SK-N-MC (cell line): Measurements from ENCODE around the gene C11orf71.

Experiments used
- EZH2 ChIP-seq: fragments of 200-600 bp; sonication (generic); IDR thresholded peaks from one replicate; pipeline ENCODE4 v1.6.1; 2017; ENCODE audit warnings: antibody characterized with exemption
- FOXP2 ChIP-seq: optimal IDR thresholded peaks from 2 replicates; pipeline ENCODE3; 2011; ENCODE audit warnings: mild to moderate bottlenecking, moderate library complexity; ENCODE audit not compliant: insufficient read depth; ENCODE audit errors: extremely low read length, control extremely low read depth
- POLR2AphosphoS5 ChIP-seq: IDR thresholded peaks from 2 replicates; pipeline ENCODE4 v1.6.1; 2012; ENCODE audit warnings: mild to moderate bottlenecking, low read depth, low read length, borderline replicate concordance

- TF ChIP-seq EZH2 (no peak), POLR2AphosphoS5 (no peak), FOXP2 (no peak)
Observed at GRCh38 chr11:114382509-114382908, 17.8 kb downstream of the C11orf71 start.
